Measurements from ENCODE around the gene GPAT3. TPM values are rescaled to one million over a fixed set of nuclear protein-coding genes. Genes with fewer than 3 reads are reported as not detected.
"Not testable (repeated sequence)": the region's sequence is repeated elsewhere in the genome, so short reads cannot be mapped to it uniquely, and the experiment has no call there.

The GPAT3 gene
- total and polyA plus RNA-seq, 3 donors from 2014 or later = 5.7 to 16.2 (median 6.4) TPM

- TF ChIP-seq CTCF (IDR thresholded peaks at IDR 0.05) (no peak), POLR2A (IDR thresholded peaks at IDR 0.05) (no peak)
- Histone ChIP-seq H3K4me1 (peaks cover 2% of the 10 kb centered on the region), H3K27ac (no peak overlapping the region), H3K9me3 (no peaks in the 10 kb centered on the region), H3K27me3 (no peaks in the 10 kb centered on the region), H3K4me3 (no peak overlapping the region), H3K36me3 (ENCODE audit: low read depth, missing control alignments) (no peaks in the 10 kb centered on the region)
- intact Hi-C loops (cut with DNase I; ENCODE audit: low total_unique reads) = no loop called here
- no peak for DNase-seq
- 75 to 82% methylated on average over 1 of the region's 1 CpG for WGBS, 2 donors
Measured at GRCh38 chr4:83498187-83498586, 37.7 kb upstream of the GPAT3 start.

GRCh38 chr4:83501671-83502070 is 34.2 kb upstream of the GPAT3 start:
- not testable (repeated sequence) for H3K27ac ChIP-seq; H3K4me3 ChIP-seq; H3K27me3 ChIP-seq; H3K9me3 ChIP-seq; DNase-seq; H3K4me1 ChIP-seq; H3K36me3 ChIP-seq (ENCODE audit: low read depth, missing control alignments)
- WGBS, 2 donors = 84 to 86% methylated on average over 3 of the region's 3 CpGs
- intact Hi-C loops (cut with DNase I; ENCODE audit: low total_unique reads) = loop anchor here (10.0 kb wide), 1 partner anchor 133 kb away; no protein-coding TSS in a partner anchor

- H3K27me3 ChIP-seq = no peaks in the 10 kb centered on the region
- no peak for TF ChIP-seq POLR2A (IDR thresholded peaks at IDR 0.05)
- TF ChIP-seq CTCF (IDR thresholded peaks at IDR 0.05) = no peak
- no peak overlapping the region for H3K27ac ChIP-seq
- intact Hi-C loops (cut with DNase I; ENCODE audit: low total_unique reads) = loop anchor here (10.0 kb wide), 1 partner anchor 131 kb away; no protein-coding TSS in a partner anchor
- no peak overlapping the region for H3K4me3 ChIP-seq
- H3K9me3 ChIP-seq = no peaks in the 10 kb centered on the region
- no peaks in the 10 kb centered on the region for H3K4me1 ChIP-seq
- H3K36me3 ChIP-seq (ENCODE audit: low read depth, missing control alignments) = no peaks in the 10 kb centered on the region
- DNase-seq = no peak
Measured at GRCh38 chr4:83503974-83504373, 31.9 kb upstream of the GPAT3 start.

GRCh38 chr4:83504503-83504902 is 31.4 kb upstream of the GPAT3 start:
- Histone ChIP-seq H3K9me3 (no peaks in the 10 kb centered on the region), H3K27ac (no peak overlapping the region)

GRCh38 chr4:83504996-83505395 is 30.9 kb upstream of the GPAT3 start:
- intact Hi-C loops (cut with DNase I; ENCODE audit: low total_unique reads) = loop anchor here (10.0 kb wide), 1 partner anchor 130 kb away; no protein-coding TSS in a partner anchor
- DNase-seq = no peak
- no peaks in the 10 kb centered on the region for H3K27me3 ChIP-seq
- no peaks in the 10 kb centered on the region for H3K9me3 ChIP-seq
- H3K4me3 ChIP-seq = no peak overlapping the region
- no peaks in the 10 kb centered on the region for H3K4me1 ChIP-seq
- WGBS, 2 donors = 92 to 97% methylated on average over 10 of the region's 10 CpGs
- no peaks in the 10 kb centered on the region for H3K36me3 ChIP-seq (ENCODE audit: low read depth, missing control alignments)
- no peak for TF ChIP-seq CTCF (IDR thresholded peaks at IDR 0.05)
- no peak for TF ChIP-seq POLR2A (IDR thresholded peaks at IDR 0.05)
- no peak overlapping the region for H3K27ac ChIP-seq

More at GRCh38 chr4:83504503-83504902, 31.4 kb upstream of the GPAT3 start:
- intact Hi-C loops (cut with DNase I; ENCODE audit: low total_unique reads) = loop anchor here (10.0 kb wide), 1 partner anchor 130 kb away; no protein-coding TSS in a partner anchor
- no peak overlapping the region for H3K4me3 ChIP-seq
- TF ChIP-seq POLR2A (IDR thresholded peaks at IDR 0.05) (no peak), CTCF (IDR thresholded peaks at IDR 0.05) (no peak)
- H3K27me3 ChIP-seq = no peaks in the 10 kb centered on the region
- no peak for DNase-seq
- 51 to 55% methylated on average over 4 of the region's 4 CpGs for WGBS, 2 donors
- no peaks in the 10 kb centered on the region for H3K4me1 ChIP-seq
- no peaks in the 10 kb centered on the region for H3K36me3 ChIP-seq (ENCODE audit: low read depth, missing control alignments)

All from testis (tissue), 3 donors.